Activated CD8-positive, alpha-beta memory T cell treated with anti-CD3 and anti-CD28 coated beads for 36 hours (primary cell): Measurements from ENCODE around the gene TSC22D4. TPM values are rescaled to one million over a fixed set of nuclear protein-coding genes. Genes with fewer than 3 reads are reported as not detected.
"Not testable (repeated sequence)": the region's sequence is repeated elsewhere in the genome, so short reads cannot be mapped to it uniquely, and the experiment has no call there.

ENCODE experiments used
- CTCF ChIA-PET: fragments of 350-600 bp; sonication (Branson Sonifier 250); formaldehyde crosslinking; loops from one replicate; lab custom pipeline; 2021; ENCODE audit warnings: antibody characterized with exemption; lab: Charles Lee
- POLR2A ChIA-PET: fragments of 350-600 bp; sonication (Branson Sonifier 250); formaldehyde crosslinking; loops from one replicate; lab custom pipeline; 2021; ENCODE audit warnings: antibody characterized with exemption; lab: Charles Lee
- total RNA-seq, 2 experiments: library from RNA; stranded (reverse); gene quantifications; one replicate each; pipeline ENCODE4 v1.2.3, GENCODE V29; 2021

TSC22D4 gene
- total RNA-seq, 2 experiments from 2014 or later = 90.9 to 95.0 TPM

DNA sequence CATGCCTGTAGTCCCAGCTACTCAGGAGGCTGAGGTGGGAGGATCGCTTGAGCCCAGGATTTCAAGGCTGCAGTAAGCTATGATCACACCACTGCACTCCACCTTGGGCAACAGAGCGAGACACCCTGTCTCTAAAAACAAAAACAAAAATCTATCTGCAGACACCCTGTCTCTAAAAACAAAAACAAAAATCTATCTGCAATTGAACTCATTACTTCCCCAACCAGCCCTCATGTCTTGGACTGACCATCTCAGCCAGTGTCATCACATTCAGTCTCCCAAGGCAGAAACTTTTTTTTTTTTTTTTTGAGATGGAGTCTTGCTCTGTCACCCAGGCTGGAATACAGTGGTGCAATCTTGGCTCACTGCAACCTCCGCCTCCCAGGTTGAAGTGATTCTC lies 25.0 kb upstream of the TSC22D4 start:
- CTCF ChIA-PET = interaction anchor here (0.6 kb wide), 1 partner anchor 105 kb away, joined by 3 read pairs; no protein-coding TSS in a partner anchor
- POLR2A ChIA-PET = not testable (repeated sequence)

DNA sequence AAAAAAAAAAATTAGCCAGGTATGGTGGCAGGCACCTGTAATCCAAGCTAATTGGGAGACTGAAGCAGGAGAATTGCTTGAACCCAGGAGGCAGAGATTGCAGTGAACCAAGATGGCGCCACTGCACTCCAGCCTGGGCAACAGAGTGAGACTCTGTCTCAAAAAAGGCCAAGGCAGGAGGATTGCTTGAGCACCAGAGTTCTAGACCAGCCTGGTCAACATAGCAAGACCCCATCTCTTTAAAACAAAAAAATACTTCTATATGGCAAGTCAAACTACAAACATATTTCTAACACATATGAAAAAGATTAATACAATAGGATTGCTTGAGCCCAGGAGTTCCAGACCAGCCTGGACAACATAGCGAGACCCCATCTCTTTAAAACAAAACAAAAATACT lies 21.7 kb upstream of the TSC22D4 start:
- POLR2A ChIA-PET = not testable (repeated sequence)
- CTCF ChIA-PET = interaction anchor here (1.0 kb wide), 1 partner anchor 32 kb away, joined by 4 read pairs; no protein-coding TSS in a partner anchor

DNA sequence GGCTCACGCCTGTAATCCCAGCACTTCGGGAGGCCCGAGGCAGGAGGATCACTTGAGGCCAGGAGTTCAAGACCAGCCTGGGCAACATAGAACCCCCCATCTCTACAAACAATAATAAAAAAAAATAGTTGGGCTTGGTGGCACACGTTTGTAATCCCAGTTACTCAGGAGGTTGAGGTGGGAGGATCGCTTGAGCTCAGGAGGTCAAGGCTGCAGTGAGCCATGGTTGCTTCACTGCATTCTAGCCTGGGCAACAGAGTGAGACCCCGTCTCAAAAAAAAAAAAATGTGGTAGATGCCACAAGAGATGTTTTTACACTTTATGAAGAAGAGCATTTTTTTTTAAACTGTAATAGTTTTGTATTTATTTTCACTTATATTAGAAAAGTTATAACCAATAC lies 17.5 kb upstream of the TSC22D4 start:
- ChIA-PET CTCF (interaction anchor here (0.8 kb wide), 1 partner anchor 21 kb away, joined by 3 read pairs; no protein-coding TSS in a partner anchor), POLR2A (no interaction called here)

DNA sequence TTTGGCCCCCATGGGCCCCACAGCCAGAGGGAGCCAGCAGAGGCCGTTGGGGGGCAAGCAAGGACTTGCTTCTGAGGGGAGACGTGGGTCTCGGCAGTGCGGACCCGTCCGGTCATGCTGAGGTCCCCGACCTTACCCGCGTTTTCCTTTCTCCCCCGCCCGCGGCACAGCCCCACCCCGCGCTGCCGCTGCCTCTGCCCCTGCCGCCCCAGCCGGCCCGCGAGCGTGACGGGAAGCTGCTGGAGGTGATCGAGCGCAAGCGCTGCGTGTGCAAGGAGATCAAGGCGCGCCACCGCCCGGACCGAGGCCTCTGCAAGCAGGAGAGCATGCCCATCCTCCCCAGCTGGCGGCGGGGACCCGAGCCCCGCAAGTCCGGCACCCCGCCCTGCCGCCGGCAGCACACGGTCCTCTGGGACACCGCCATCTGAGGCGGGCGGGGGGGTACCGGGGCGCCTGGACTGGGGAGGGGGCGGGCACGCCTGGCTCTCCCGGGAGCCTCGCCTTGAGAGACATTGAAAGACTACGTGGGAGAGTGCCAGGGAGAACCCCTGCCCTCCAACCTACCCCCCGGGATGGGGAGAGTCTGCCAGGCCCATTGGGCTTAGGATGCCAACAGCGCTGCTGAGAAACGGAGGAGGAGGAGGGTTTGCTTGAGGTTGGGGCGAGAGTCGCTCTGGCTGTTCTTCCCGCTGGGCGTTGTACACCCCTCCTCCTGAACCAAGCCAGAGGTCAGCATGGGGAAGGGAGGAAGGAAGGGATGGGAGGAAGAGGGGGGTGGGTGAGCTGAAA lies 14.7 kb upstream of the TSC22D4 start:
- CTCF ChIA-PET = interaction anchor here (0.9 to 2.2 kb wide), 10 partner anchors 11 to 212 kb away, joined by 3 to 8 read pairs (median 3); partner anchors contain the start of genes NYAP1 and POP7
- POLR2A ChIA-PET = interaction anchor here (0.6 to 1.0 kb wide), 2 partner anchors 10 to 12 kb away, joined by 3 read pairs; partner anchors contain the start of gene NYAP1

DNA sequence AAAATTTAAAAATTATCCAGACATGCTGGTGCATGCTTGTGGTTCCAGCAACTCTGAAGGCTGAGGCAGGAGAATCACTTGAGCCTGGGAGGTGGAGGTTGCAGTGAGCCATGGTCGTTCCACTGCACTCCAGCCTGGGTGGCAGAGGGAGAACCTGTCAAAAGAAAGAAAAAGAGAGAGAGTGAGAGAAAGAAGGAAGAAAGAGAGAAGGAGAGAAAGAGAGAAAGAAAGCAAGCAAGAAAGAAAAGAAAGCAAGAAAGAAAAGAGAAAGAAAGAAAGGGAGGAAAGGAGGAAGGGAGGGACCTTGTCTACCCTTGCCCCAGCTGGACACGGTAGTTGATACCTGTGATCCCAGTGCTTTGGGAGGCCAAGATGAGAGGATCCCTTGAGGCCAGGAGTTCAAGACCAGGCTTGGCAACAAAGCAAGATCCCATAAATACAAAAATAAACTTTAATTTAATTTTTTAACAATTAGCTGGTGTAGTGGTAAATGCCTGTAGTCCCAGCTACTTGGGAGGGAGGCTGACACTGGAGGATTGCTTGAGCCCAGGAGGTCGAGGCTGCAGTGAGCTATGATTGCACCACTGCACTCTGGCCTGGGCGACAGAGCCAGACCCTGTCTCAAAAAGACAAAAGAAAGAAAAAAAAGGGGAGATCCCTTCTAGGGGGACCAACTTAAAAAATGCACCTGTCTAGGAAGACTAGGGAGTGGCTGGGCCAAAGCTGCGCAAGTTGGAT lies 13.9 kb upstream of the TSC22D4 start:
- ChIA-PET CTCF (interaction anchor here (0.7 to 2.2 kb wide), 10 partner anchors 10 to 360 kb away, joined by 3 to 8 read pairs (median 3); partner anchors contain the start of genes NYAP1, POP7 and SLC12A9), POLR2A (interaction anchor here (0.6 kb wide), 1 partner anchor 13 kb away, joined by 3 read pairs; no protein-coding TSS in a partner anchor)

DNA sequence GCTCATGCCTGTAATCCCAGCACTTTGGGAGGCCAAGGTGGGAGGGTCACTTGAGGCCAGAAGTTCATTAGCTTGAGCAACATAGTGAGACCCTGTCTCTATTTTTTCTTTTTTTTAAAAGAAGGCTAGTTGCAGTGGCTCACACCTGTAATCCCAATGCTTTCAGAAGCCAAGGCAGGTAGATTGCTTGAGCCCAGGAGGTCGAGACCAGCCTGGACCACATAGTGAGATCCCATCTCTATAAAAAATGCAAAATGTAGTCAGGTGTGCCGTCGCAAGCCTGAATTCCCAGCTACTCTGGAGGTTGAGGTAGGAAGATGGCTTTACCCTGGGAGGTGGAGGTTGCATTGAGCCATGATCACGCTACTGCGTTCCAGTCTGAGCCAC lies 12.2 kb upstream of the TSC22D4 start:
- POLR2A ChIA-PET = no interaction called here

DNA sequence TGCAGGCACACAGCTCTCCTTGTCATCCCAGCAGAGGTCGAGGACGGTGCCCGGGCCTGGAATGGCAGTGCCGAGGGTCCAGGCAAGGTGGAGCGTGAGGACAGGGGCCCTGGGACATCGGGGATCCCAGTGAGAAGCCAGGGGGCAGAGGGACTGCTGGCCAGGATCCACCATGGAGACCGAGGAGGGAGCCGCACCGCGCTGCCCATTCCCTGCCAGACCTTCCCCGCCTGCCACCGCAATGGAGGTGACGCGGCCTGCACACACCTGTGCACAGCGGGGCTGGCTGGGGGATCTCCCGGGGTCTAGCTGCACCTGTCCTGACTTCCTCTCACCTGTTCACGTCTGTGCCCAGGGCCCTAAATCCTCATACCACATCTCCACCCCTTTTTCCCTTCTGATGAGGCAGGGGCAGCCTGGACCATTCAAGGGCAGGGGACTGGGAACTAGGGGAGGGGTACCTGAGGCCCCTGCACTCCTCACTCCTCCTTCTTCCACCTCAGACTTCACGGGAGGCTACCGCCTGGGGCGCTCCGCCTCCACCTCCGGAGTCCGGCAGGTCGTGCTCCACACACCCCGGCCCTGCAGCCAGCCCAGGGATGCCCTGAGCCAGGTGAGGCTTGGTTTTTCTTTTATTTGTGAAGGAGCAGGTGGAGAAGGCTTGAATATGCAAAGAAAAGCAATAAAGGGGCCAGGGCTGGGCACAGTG lies 11.6 kb upstream of the TSC22D4 start:
- ChIA-PET POLR2A (no interaction called here), CTCF (interaction anchor here (0.6 to 1.2 kb wide), 2 partner anchors 8 to 253 kb away, joined by 3 to 4 read pairs; no protein-coding TSS in a partner anchor)

More for the DNA sequence above, 12.2 kb upstream of the TSC22D4 start:
- CTCF ChIA-PET = interaction anchor here (0.6 to 1.2 kb wide), 2 partner anchors 8 to 252 kb away, joined by 3 to 4 read pairs; no protein-coding TSS in a partner anchor

DNA sequence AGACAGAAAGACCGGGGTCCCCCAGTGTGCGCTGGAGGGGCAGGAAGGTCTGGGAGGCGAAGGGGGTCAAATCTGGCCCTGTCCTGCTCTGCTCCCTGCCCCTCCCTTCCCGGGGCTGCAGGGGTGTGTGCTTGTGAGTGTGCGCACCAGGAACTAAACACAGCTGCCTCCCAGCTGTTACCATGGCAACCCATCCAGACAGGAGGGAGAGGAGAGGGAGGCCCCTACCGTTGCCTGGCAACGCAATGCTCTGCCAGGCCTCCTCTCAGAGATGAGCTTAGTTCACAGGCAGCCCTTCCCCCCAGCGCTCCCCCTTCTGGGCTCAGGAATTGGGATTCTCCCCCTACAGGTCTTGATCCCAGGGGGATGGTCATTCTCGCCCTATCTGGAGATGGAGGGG lies 10.8 kb upstream of the TSC22D4 start:
- CTCF ChIA-PET = interaction anchor here (0.7 kb wide), 1 partner anchor 68 kb away, joined by 3 read pairs; no protein-coding TSS in a partner anchor
- POLR2A ChIA-PET = interaction anchor here (0.5 kb wide), 1 partner anchor 27 kb away, joined by 3 read pairs; no protein-coding TSS in a partner anchor

DNA sequence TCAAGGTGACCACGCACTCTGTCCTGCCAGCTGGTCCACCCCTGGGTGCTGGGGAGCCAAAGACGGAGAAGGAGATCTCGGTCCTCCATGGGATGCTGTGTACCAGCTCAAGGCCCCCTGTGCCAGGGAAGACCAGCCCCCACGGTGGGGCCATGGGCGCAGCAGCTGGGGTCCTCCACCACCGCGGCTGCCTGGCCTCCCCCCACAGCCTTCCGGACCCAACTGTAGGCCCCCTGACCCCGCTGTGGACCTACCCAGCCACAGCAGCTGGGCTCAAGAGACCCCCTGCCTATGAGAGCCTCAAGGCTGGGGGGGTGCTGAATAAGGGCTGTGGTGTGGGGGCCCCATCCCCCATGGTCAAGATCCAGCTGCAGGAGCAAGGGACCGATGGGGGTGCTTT lies 10.1 kb upstream of the TSC22D4 start:
- ChIA-PET CTCF (interaction anchor here (0.7 kb wide), 1 partner anchor 69 kb away, joined by 3 read pairs; no protein-coding TSS in a partner anchor), POLR2A (no interaction called here)

DNA sequence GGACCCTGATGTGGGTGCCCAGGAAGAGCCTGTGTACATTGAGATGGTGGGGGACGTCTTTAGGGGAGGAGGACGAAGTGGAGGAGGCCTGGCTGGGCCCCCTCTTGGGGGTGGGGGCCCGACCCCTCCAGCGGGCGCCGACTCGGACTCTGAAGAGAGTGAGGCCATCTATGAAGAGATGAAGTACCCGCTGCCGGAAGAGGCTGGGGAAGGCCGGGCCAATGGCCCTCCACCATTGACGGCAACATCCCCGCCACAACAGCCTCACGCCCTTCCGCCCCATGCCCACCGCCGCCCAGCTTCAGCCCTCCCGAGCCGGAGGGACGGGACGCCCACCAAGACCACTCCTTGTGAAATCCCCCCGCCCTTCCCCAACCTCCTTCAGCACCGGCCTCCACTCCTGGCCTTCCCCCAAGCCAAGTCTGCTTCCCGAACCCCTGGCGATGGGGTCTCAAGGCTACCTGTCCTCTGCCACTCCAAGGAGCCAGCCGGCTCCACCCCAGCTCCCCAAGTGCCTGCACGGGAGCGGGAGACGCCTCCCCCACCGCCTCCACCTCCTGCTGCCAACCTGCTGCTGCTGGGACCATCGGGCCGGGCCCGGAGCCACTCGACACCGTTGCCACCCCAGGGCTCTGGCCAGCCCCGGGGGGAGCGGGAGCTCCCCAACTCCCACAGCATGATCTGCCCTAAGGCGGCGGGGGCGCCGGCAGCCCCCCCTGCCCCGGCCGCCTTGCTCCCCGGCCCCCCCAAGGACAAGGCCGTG lies 9.5 kb upstream of the TSC22D4 start:
- CTCF ChIA-PET = interaction anchor here (1.0 kb wide), 1 partner anchor 88 kb away, joined by 3 read pairs; no protein-coding TSS in a partner anchor

DNA sequence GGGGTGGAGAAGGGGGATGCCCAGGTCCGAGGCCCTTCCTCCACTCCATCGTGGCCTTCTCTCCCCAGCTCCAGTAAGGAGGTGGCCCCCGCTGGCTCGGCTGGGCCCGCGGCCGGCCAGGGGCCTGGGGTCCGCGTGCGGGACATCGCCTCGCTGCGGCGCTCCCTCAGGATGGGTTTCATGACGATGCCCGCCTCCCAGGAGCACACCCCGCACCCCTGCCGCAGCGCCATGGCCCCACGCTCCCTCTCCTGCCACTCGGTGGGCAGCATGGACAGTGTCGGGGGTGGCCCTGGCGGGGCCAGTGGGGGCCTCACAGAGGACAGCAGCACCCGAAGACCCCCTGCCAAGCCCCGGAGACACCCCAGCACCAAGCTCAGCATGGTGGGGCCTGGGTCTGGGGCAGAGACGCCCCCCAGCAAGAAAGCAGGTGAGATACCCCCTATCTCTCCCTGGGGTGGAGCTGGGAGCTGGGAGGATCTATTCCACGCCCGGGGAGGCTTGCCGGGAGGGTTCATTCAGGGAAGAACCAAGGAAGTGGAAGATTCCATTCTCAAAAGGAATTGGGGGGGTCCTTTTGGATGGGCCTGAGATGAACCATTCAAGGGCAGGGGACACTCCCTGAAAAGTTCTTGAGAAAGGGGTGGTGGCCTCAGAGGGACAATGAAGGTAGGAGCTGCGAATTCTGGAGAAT lies 7.9 kb upstream of the TSC22D4 start:
- CTCF ChIA-PET = no interaction called here
- POLR2A ChIA-PET = no interaction called here

More for the DNA sequence above, 9.5 kb upstream of the TSC22D4 start:
- POLR2A ChIA-PET = interaction anchor here (0.6 kb wide), 1 partner anchor 27 kb away, joined by 15 read pairs; no protein-coding TSS in a partner anchor

DNA sequence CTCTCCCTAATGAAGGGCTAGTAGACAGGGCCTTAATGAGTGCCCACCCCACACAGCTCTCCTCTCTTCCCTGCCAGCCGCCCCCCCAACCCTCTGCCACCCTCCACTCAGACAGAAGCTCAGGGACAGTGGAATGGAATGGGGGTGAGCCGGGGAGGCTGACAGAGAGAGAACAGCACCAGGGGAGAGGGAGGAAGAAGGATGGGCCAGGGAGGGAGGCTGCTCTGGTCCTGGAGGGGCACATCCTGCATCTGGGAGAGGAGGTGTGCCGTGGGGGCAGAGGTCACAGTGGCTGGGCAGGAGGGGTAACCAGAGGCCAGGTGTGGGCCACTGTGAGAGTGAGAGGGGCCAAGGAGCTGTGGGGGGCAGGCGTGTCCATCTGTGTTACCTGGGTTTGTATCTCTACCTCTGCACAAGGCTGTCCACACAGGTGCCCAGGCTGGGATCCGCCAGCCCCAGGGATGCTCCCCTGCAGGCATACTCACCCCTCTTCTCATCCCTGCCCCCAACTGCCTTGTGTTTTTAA lies 7.2 kb upstream of the TSC22D4 start:
- ChIA-PET CTCF (interaction anchor here (1.4 kb wide), 1 partner anchor 74 kb away, joined by 3 read pairs; no protein-coding TSS in a partner anchor), POLR2A (no interaction called here)

DNA sequence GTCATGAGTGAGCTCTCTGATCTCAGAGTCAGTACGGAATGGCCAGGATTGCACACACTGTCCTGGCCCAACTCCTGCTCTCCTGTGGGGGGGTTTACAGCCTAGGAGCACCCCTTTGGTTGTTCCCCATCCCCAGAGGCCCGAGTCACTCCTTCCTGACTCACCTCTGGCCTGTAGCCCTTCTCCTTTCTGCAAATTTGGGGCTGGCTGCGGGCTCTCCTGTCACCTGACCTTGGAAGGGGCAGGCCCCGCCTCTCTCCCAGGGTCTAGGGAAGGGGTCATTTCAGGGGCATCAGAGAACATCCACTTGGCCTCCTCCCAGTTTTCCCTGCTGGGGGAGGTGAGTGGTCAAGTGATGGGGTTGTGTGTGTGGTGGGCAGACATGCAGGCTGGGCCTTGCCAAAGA lies 6.5 kb upstream of the TSC22D4 start:
- POLR2A ChIA-PET = no interaction called here
- CTCF ChIA-PET = interaction anchor here (0.7 to 1.4 kb wide), 4 partner anchors 16 to 79 kb away, joined by 3 to 4 read pairs (median 4); no protein-coding TSS in a partner anchor

DNA sequence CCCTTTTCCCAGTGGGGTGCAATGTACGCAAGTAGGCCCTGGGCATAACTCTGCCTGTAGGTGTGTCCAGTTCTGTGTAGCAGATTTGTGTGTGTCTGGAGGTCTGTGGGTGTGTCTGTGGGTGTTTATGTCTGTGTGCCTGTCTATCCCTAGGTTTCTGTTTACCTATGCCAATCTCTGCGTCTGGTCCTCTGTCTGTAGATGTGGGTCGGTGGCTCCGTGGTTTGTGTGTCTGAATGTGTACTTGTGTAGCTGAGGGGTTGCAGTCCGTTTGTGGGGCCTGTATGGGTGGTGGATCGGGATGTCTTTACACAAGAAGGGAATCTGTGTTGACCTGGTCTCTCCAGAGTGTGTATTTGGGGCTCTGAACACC lies 5.6 kb upstream of the TSC22D4 start:
- ChIA-PET CTCF (interaction anchor here (0.7 to 1.4 kb wide), 4 partner anchors 15 to 79 kb away, joined by 3 to 4 read pairs (median 4); no protein-coding TSS in a partner anchor), POLR2A (no interaction called here)

DNA sequence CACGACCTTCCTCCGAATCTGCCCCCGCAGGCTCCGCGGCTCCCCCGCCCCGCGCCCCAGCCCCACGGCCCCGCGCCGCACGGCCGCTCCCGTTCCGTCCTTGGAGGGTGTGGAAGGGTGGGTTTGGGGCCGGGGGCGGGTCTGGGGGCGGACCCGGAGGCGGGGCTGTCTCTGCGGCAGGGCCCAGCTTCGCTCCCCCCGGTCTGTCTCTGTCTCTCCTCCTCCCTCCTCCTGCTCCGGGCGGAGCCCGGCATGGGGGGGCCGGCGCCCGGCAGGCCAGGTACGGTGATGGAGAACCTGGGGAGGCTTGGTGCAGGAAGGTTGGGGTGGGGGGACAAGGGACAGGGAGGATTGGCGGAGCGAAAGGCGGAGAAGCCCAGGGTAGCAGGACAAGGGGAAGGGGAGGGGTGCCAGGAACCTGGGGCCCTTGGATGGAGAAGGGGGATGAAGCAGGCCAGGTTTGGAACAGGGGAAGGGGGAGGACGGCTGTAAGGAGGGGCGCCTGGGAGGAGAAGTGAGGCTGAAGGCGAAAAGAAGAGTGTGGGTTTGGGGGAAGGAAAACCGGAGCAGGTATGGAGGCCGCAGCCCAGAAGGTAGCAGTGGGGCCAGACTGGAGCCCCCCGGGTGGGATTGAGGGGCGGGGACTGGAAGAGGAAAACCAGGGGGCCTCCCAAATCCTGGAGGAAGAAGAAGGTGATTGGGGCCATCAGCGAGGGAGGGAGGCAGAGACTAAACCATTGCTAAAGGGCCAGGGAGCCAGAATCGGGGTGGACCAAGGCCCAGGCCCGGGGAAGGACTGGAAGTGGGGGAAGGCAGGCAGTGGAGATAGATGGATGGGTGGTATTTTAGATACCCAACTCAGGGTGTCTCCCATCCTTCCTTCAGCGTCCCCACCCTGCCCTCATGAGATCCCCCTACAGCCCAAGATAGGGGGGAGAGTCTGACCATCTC lies 5.0 kb upstream of the TSC22D4 start, which contains the start of gene NYAP1:
NYAP1 (plus strand) TSS at position 206 of the 951 bp plus-strand sequence. CDS start 1,385 bp downstream, outside the sequence.
- CTCF ChIA-PET = interaction anchor here (0.6 to 2.6 kb wide), 9 partner anchors 9 to 76 kb away, joined by 3 to 23 read pairs (median 8); no protein-coding TSS in a partner anchor
- POLR2A ChIA-PET = interaction anchor here (0.7 kb wide), 1 partner anchor 10 kb away, joined by 3 read pairs; no protein-coding TSS in a partner anchor
